ENCODE data around the gene KANTR.

DNA sequence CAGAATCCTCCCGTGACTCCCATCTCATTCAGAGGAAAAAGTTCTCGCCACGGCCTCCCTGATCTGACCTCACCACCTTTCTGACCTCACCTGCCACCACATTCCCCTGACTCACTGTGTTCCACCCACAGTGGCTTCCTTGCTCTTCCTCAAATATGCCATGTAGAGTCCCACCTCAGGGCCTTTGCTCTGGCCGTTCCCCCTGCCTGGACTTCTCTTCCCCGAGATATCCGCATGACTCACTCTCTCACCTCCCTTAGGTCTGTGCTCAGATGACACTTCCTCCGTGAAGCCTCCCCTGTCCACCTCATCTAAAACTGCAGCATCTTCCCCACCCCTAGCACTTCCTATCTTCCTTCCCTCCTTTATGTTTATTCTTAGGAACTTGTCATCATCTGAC, 18.9 kb upstream of the KANTR start:
- TF ChIP-seq, protein P1, sequence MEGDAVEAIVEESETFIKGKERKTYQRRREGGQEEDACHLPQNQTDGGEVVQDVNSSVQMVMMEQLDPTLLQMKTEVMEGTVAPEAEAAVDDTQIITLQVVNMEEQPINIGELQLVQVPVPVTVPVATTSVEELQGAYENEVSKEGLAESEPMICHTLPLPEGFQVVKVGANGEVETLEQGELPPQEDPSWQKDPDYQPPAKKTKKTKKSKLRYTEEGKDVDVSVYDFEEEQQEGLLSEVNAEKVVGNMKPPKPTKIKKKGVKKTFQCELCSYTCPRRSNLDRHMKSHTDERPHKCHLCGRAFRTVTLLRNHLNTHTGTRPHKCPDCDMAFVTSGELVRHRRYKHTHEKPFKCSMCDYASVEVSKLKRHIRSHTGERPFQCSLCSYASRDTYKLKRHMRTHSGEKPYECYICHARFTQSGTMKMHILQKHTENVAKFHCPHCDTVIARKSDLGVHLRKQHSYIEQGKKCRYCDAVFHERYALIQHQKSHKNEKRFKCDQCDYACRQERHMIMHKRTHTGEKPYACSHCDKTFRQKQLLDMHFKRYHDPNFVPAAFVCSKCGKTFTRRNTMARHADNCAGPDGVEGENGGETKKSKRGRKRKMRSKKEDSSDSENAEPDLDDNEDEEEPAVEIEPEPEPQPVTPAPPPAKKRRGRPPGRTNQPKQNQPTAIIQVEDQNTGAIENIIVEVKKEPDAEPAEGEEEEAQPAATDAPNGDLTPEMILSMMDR (IDR thresholded peaks at IDR 0.05; ENCODE audit: poor library complexity, severe bottlenecking) = no peak
- TF ChIP-seq EZH2 (IDR thresholded peaks at IDR 0.05; ENCODE audit: borderline replicate concordance, insufficient read depth, low read length, poor library complexity, severe bottlenecking) (no peak), TAF1 (IDR thresholded peaks at IDR 0.05; ENCODE audit: low read depth) (no peak), RAD21 (conservative IDR thresholded peaks at IDR 0.05) (no peak), POLR2AphosphoS5 (IDR thresholded peaks at IDR 0.05) (no peak), EP300 (conservative IDR thresholded peaks at IDR 0.05; ENCODE audit: poor library complexity, severe bottlenecking) (no peak), SMC3 (conservative IDR thresholded peaks at IDR 0.05; ENCODE audit: poor library complexity) (no peak)
- TF ChIP-seq, protein P2, sequence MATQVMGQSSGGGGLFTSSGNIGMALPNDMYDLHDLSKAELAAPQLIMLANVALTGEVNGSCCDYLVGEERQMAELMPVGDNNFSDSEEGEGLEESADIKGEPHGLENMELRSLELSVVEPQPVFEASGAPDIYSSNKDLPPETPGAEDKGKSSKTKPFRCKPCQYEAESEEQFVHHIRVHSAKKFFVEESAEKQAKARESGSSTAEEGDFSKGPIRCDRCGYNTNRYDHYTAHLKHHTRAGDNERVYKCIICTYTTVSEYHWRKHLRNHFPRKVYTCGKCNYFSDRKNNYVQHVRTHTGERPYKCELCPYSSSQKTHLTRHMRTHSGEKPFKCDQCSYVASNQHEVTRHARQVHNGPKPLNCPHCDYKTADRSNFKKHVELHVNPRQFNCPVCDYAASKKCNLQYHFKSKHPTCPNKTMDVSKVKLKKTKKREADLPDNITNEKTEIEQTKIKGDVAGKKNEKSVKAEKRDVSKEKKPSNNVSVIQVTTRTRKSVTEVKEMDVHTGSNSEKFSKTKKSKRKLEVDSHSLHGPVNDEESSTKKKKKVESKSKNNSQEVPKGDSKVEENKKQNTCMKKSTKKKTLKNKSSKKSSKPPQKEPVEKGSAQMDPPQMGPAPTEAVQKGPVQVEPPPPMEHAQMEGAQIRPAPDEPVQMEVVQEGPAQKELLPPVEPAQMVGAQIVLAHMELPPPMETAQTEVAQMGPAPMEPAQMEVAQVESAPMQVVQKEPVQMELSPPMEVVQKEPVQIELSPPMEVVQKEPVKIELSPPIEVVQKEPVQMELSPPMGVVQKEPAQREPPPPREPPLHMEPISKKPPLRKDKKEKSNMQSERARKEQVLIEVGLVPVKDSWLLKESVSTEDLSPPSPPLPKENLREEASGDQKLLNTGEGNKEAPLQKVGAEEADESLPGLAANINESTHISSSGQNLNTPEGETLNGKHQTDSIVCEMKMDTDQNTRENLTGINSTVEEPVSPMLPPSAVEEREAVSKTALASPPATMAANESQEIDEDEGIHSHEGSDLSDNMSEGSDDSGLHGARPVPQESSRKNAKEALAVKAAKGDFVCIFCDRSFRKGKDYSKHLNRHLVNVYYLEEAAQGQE (IDR thresholded peaks at IDR 0.05; ENCODE audit: borderline replicate concordance) = no peak
